Chondrocyte (in vitro differentiated cells): ENCODE measurements around the gene MECP2. TPM values are rescaled to one million over a fixed set of nuclear protein-coding genes. Genes with fewer than 3 reads are reported as not detected.

Experiments
- DNase-seq: peaks from one replicate; pipeline ENCODE4 v3.0.0; 2021; ENCODE audit warnings: mixed read lengths, low spot score
- H3K27ac Mint-ChIP-seq: one replicate; pipeline ENCODE4 v1.8.0; 2021; ENCODE audit warnings: mild to moderate bottlenecking, moderate library complexity, mixed read lengths; ENCODE audit not compliant: unreplicated experiment
- H3K27me3 Mint-ChIP-seq: 2 replicates; pipeline ENCODE4 v1.8.0; 2021; ENCODE audit warnings: low read depth, mixed read lengths
- H3K36me3 Mint-ChIP-seq: 2 replicates; pipeline ENCODE4 v1.8.0; 2021; ENCODE audit warnings: low read depth, mixed read lengths
- H3K4me1 Mint-ChIP-seq: 2 replicates; pipeline ENCODE4 v1.8.0; 2021; ENCODE audit warnings: low read depth, mild to moderate bottlenecking, mixed read lengths
- H3K4me3 Mint-ChIP-seq: one replicate; pipeline ENCODE4 v1.8.0; 2021; ENCODE audit warnings: mild to moderate bottlenecking, moderate library complexity, mixed read lengths; ENCODE audit not compliant: unreplicated experiment
- H3K9me3 Mint-ChIP-seq: 2 replicates; pipeline ENCODE4 v1.8.0; 2021; ENCODE audit warnings: low read depth, mixed read lengths
- CTCF ChIP-seq: fragments of 200-600 bp; sonication (generic); IDR thresholded peaks from 2 replicates; pipeline ENCODE4 v1.5.0; 2021; ENCODE audit warnings: antibody characterized with exemption, mild to moderate bottlenecking, moderate library complexity
- total RNA-seq: library from RNA; stranded (reverse); gene quantifications from 3 replicates; pipeline ENCODE4 v1.2.1, GENCODE V29; 2021

MECP2 gene
- total RNA-seq, 1 donor from 2014 or later, result 32.3 TPM

GRCh38 chrX:153992180-153992579 is 105.3 kb downstream of the MECP2 start:
- no peak for TF ChIP-seq CTCF
- DNase-seq, result no peak
- H3K4me3 Mint-ChIP-seq, result no peak overlapping the region
- no peak overlapping the region for H3K27ac Mint-ChIP-seq
- no peaks in the 10 kb centered on the region for H3K4me1 Mint-ChIP-seq
- no peaks in the 10 kb centered on the region for H3K27me3 Mint-ChIP-seq
- H3K9me3 Mint-ChIP-seq, result no peaks in the 10 kb centered on the region
- H3K36me3 Mint-ChIP-seq, result no peaks in the 10 kb centered on the region

- Mint-ChIP-seq H3K9me3 (no peaks in the 10 kb centered on the region), H3K27me3 (no peaks in the 10 kb centered on the region), H3K27ac (no peak overlapping the region), H3K4me1 (no peaks in the 10 kb centered on the region), H3K4me3 (no peak overlapping the region), H3K36me3 (no peaks in the 10 kb centered on the region)
- DNase-seq, result no peak
- no peak for TF ChIP-seq CTCF
Measured at GRCh38 chrX:153991013-153991580, 106.4 kb downstream of the MECP2 start.

- Mint-ChIP-seq H3K27me3 (no peaks in the 10 kb centered on the region), H3K27ac (no peak overlapping the region), H3K36me3 (no peaks in the 10 kb centered on the region), H3K9me3 (no peaks in the 10 kb centered on the region), H3K4me1 (peaks cover 5% of the 10 kb centered on the region), H3K4me3 (no peak overlapping the region)
- TF ChIP-seq CTCF, result no peak
- DNase-seq, result no peak
Measured at GRCh38 chrX:153989973-153990655, 107.4 kb downstream of the MECP2 start.

- TF ChIP-seq CTCF, result no peak
- no peak for DNase-seq
- no peaks in the 10 kb centered on the region for H3K27me3 Mint-ChIP-seq
- H3K36me3 Mint-ChIP-seq, result no peaks in the 10 kb centered on the region
- no peak overlapping the region for H3K4me3 Mint-ChIP-seq
- H3K4me1 Mint-ChIP-seq, result peaks cover 10% of the 10 kb centered on the region
- H3K9me3 Mint-ChIP-seq, result no peaks in the 10 kb centered on the region
- H3K27ac Mint-ChIP-seq, result no peak overlapping the region
Measured at GRCh38 chrX:153988493-153988892, 109.0 kb downstream of the MECP2 start.

GRCh38 chrX:153984351-153985178 is 113.0 kb downstream of the MECP2 start:
- H3K27me3 Mint-ChIP-seq, result no peaks in the 10 kb centered on the region
- no peak overlapping the region for H3K4me3 Mint-ChIP-seq
- peaks cover 4% of the 10 kb centered on the region for H3K36me3 Mint-ChIP-seq
- peaks cover 10% of the 10 kb centered on the region for H3K4me1 Mint-ChIP-seq
- TF ChIP-seq CTCF, result no peak
- H3K27ac Mint-ChIP-seq, result peak overlapping the region; percentile 32
- H3K9me3 Mint-ChIP-seq, result no peaks in the 10 kb centered on the region
- no peak for DNase-seq
